Type B pancreatic cell (in vitro differentiated cells): ENCODE data around the gene ZNG1A. TPM values are rescaled to one million over a fixed set of nuclear protein-coding genes. Genes with fewer than 3 reads are reported as not detected.
"Not testable (repeated sequence)": the region's sequence is repeated elsewhere in the genome, so short reads cannot be mapped to it uniquely, and the experiment has no call there.

Experiments
- DNase-seq: peaks from one replicate; pipeline ENCODE4 v3.0.0; 2021; ENCODE audit warnings: mixed read lengths; ENCODE audit not compliant: unreplicated experiment; ENCODE audit errors: extremely low spot score
- H3K27ac Mint-ChIP-seq: 2 replicates; pipeline ENCODE4 v1.8.0; 2021; ENCODE audit warnings: mild to moderate bottlenecking, mixed read lengths
- H3K27me3 Mint-ChIP-seq: 2 replicates; pipeline ENCODE4 v1.8.0; 2021; ENCODE audit warnings: mixed read lengths
- H3K36me3 Mint-ChIP-seq: 2 replicates; pipeline ENCODE4 v1.8.0; 2021; ENCODE audit warnings: mixed read lengths
- H3K4me1 Mint-ChIP-seq: one replicate; pipeline ENCODE4 v1.8.0; 2021; ENCODE audit warnings: mixed read lengths; ENCODE audit not compliant: unreplicated experiment
- H3K4me3 Mint-ChIP-seq: 2 replicates; pipeline ENCODE4 v1.8.0; 2021; ENCODE audit warnings: mild to moderate bottlenecking, mixed read lengths
- H3K9me3 Mint-ChIP-seq: 2 replicates; pipeline ENCODE4 v1.8.0; 2021; ENCODE audit warnings: mixed read lengths
- CTCF ChIP-seq: fragments of 200-600 bp; sonication (generic); conservative IDR thresholded peaks from 2 replicates; pipeline ENCODE4 v1.5.0; 2021; ENCODE audit warnings: antibody characterized with exemption, mild to moderate bottlenecking
- total RNA-seq: library from RNA; stranded (reverse); gene quantifications from 2 replicates; pipeline ENCODE4 v1.2.1, GENCODE V29; 2021; ENCODE audit warnings: low replicate concordance

ZNG1A gene
- total RNA-seq, 1 donor from 2014 or later = 29.2 TPM

GRCh38 chr9:209143-209758, 30.4 kb upstream of the ZNG1A start:
- H3K4me1 Mint-ChIP-seq = no peaks in the 10 kb centered on the region
- H3K36me3 Mint-ChIP-seq = no peaks in the 10 kb centered on the region
- no peak for DNase-seq
- H3K4me3 Mint-ChIP-seq = no peak overlapping the region
- H3K9me3 Mint-ChIP-seq = no peaks in the 10 kb centered on the region
- peaks cover 9% of the 10 kb centered on the region for H3K27me3 Mint-ChIP-seq
- H3K27ac Mint-ChIP-seq = no peak overlapping the region
- no peak for TF ChIP-seq CTCF

- no peak overlapping the region for H3K4me3 Mint-ChIP-seq
- no peak for TF ChIP-seq CTCF
- H3K4me1 Mint-ChIP-seq = no peaks in the 10 kb centered on the region
- no peak for DNase-seq
- no peak overlapping the region for H3K27ac Mint-ChIP-seq
- H3K36me3 Mint-ChIP-seq = no peaks in the 10 kb centered on the region
- H3K9me3 Mint-ChIP-seq = no peaks in the 10 kb centered on the region
- peaks cover 3% of the 10 kb centered on the region for H3K27me3 Mint-ChIP-seq
These were observed 27.6 kb upstream of the ZNG1A start for GRCh38 chr9:206481-206880.

GRCh38 chr9:199601-200000, 20.7 kb upstream of the ZNG1A start:
- not testable (repeated sequence) for DNase-seq, H3K27me3 Mint-ChIP-seq, H3K27ac Mint-ChIP-seq, H3K36me3 Mint-ChIP-seq, H3K4me1 Mint-ChIP-seq, H3K4me3 Mint-ChIP-seq, H3K9me3 Mint-ChIP-seq

GRCh38 chr9:178140-178825, 573 bp downstream of the ZNG1A start:
- H3K27ac Mint-ChIP-seq = peak overlapping the region; percentile 89
- H3K27me3 Mint-ChIP-seq, H3K4me1 Mint-ChIP-seq, H3K36me3 Mint-ChIP-seq, DNase-seq, H3K9me3 Mint-ChIP-seq: not testable (repeated sequence)
- H3K4me3 Mint-ChIP-seq = peak overlapping the region; percentile 85

- DNase-seq, H3K36me3 Mint-ChIP-seq, H3K9me3 Mint-ChIP-seq, H3K27ac Mint-ChIP-seq, H3K4me3 Mint-ChIP-seq, H3K4me1 Mint-ChIP-seq, H3K27me3 Mint-ChIP-seq: not testable (repeated sequence)
These were observed 9.1 kb downstream of the ZNG1A start for GRCh38 chr9:169757-170156.

GRCh38 chr9:159871-160270, 19.0 kb downstream of the ZNG1A start:
- H3K36me3 Mint-ChIP-seq, H3K9me3 Mint-ChIP-seq: not testable (repeated sequence)

GRCh38 chr9:151173-151572, 27.7 kb downstream of the ZNG1A start:
- not testable (repeated sequence) for H3K27me3 Mint-ChIP-seq, H3K4me3 Mint-ChIP-seq, DNase-seq, H3K9me3 Mint-ChIP-seq, H3K4me1 Mint-ChIP-seq, H3K36me3 Mint-ChIP-seq, H3K27ac Mint-ChIP-seq

More at GRCh38 chr9:159871-160270, 19.0 kb downstream of the ZNG1A start:
- H3K4me3 Mint-ChIP-seq, H3K4me1 Mint-ChIP-seq, H3K27me3 Mint-ChIP-seq, H3K27ac Mint-ChIP-seq, DNase-seq: not testable (repeated sequence)

- H3K27ac Mint-ChIP-seq, H3K4me3 Mint-ChIP-seq, H3K36me3 Mint-ChIP-seq, H3K9me3 Mint-ChIP-seq, H3K27me3 Mint-ChIP-seq, DNase-seq, H3K4me1 Mint-ChIP-seq: not testable (repeated sequence)
These were observed 39.0 kb downstream of the ZNG1A start for GRCh38 chr9:139880-140279.

GRCh38 chr9:117995-118467, 60.8 kb downstream of the ZNG1A start, which contains the start of gene FOXD4:
Gene FOXD4 (minus strand): TSS chr9:118417. CDS start chr9:118119, 298 bp downstream.
- Mint-ChIP-seq H3K4me3 (peak within 1 kb of the TSS; percentile 83), H3K27me3 (peaks cover 54% of the 10 kb centered on the region), H3K27ac (peak within 1 kb of the TSS; percentile 41)
- not testable (repeated sequence) for H3K36me3 Mint-ChIP-seq, H3K4me1 Mint-ChIP-seq, DNase-seq, H3K9me3 Mint-ChIP-seq

- H3K27me3 Mint-ChIP-seq = peaks cover 60% of the 10 kb centered on the region
- H3K4me3 Mint-ChIP-seq = peak overlapping the region; percentile 83
- peak overlapping the region; percentile 41 for H3K27ac Mint-ChIP-seq
- not testable (repeated sequence) for H3K9me3 Mint-ChIP-seq, DNase-seq, H3K4me1 Mint-ChIP-seq, H3K36me3 Mint-ChIP-seq
These were observed 61.5 kb downstream of the ZNG1A start for GRCh38 chr9:117144-117994.

- not testable (repeated sequence) for DNase-seq, H3K9me3 Mint-ChIP-seq, H3K36me3 Mint-ChIP-seq, H3K4me1 Mint-ChIP-seq, H3K27ac Mint-ChIP-seq
- peak overlapping the region; percentile 79 for H3K4me3 Mint-ChIP-seq
- H3K27me3 Mint-ChIP-seq = peaks cover 67% of the 10 kb centered on the region
These were observed 62.4 kb downstream of the ZNG1A start for GRCh38 chr9:116239-117077.
